K562 (cell line): ENCODE measurements around the gene TARBP1. TPM values are rescaled to one million over a fixed set of nuclear protein-coding genes. Genes with fewer than 3 reads are reported as not detected.
A peak's percentile ranks its signal among the peaks of the same experiment; 100 is the strongest.

ENCODE experiments used
- HOMEZ ChIP-seq: fragments of 250-450 bp; sonication (Bioruptor Pico); IDR thresholded peaks from 2 replicates; pipeline ENCODE4 v1.4.0; 2020; ENCODE audit warnings: mild to moderate bottlenecking, moderate library complexity
- NRF1 ChIP-seq, 2 experiments: fragments of 450-650 bp; IDR thresholded peaks in 1 of 2; conservative IDR thresholded peaks in 1 of 2; 2 replicates each; pipeline ENCODE4 v1.6.1; 2014; ENCODE audit warnings: mild to moderate bottlenecking in 2 of 2
- REST ChIP-seq, 2 experiments: fragments of 450-650 bp; formaldehyde crosslinking in 1 of 2; IDR thresholded peaks; 2 replicates each; pipeline versions ENCODE4 v1.4.0 to v1.6.1; 2014 to 2020; ENCODE audit warnings: mild to moderate bottlenecking in 2 of 2, borderline replicate concordance in 1 of 2, low read depth in 1 of 2
- SAFB2 ChIP-seq: fragments of 200-400 bp; formaldehyde crosslinking; IDR thresholded peaks from 2 replicates; pipeline ENCODE4 v1.6.1; 2018; ENCODE audit warnings: borderline replicate concordance, low read length, low read depth, moderate library complexity; ENCODE audit not compliant: severe bottlenecking
- SMAD3 ChIP-seq: fragments of 450-650 bp; formaldehyde crosslinking; conservative IDR thresholded peaks from 2 replicates; pipeline ENCODE4 v1.4.0; 2020; ENCODE audit warnings: mild to moderate bottlenecking
- TCF7L2 ChIP-seq: fragments of 150-350 bp; IDR thresholded peaks from 2 replicates; pipeline ENCODE4 v1.6.1; 2016; ENCODE audit warnings: low read depth, mild to moderate bottlenecking, low read length, moderate library complexity
- THRA ChIP-seq: fragments of 450-650 bp; IDR thresholded peaks from 2 replicates; pipeline ENCODE4 v1.6.1; 2017; ENCODE audit warnings: mild to moderate bottlenecking, moderate library complexity
- ZC3H8 ChIP-seq: fragments of 450-650 bp; IDR thresholded peaks from 2 replicates; pipeline ENCODE4 v1.6.1; 2017
- ZNF121 ChIP-seq: sonication (generic); formaldehyde crosslinking; conservative IDR thresholded peaks from 2 replicates; pipeline ENCODE4 v1.8.0; 2022; ENCODE audit warnings: missing genetic modification reagents
- ZNF133 ChIP-seq: fragments of 250-450 bp; sonication (Bioruptor Pico); IDR thresholded peaks from 2 replicates; pipeline ENCODE4 v1.4.0; 2020; ENCODE audit warnings: mild to moderate bottlenecking
- ZNF224 ChIP-seq: sonication (generic); formaldehyde crosslinking; IDR thresholded peaks from 2 replicates; pipeline ENCODE4 v1.8.0; 2022; ENCODE audit warnings: mild to moderate bottlenecking, missing genetic modification reagents
- ZNF518B ChIP-seq: fragments of 250-450 bp; sonication (Bioruptor Pico); IDR thresholded peaks from 2 replicates; pipeline ENCODE4 v1.5.0; 2021; ENCODE audit warnings: mild to moderate bottlenecking, moderate library complexity
- ZNF785 ChIP-seq: fragments of 250-450 bp; sonication (Bioruptor Pico); IDR thresholded peaks from 2 replicates; pipeline ENCODE4 v1.4.0; 2020; ENCODE audit warnings: mild to moderate bottlenecking
- polyA plus RNA-seq, 8 experiments: library from polyadenylated mRNA; depleted of rRNA in 4 of 8; stranded (reverse) in 5 of 8; unstranded in 3 of 8; fragments of >200 nt; fragmentation: Nextera tagmentation in 2 of 8; fragmentation: Illumina TruSeq in 1 of 8; extraction: Ambion mirVana in 2 of 8; extraction: Trizol in 1 of 8; gene quantifications; 2 replicates each; pipeline versions ENCODE4 v1.2.1 to v1.2.3, GENCODE V29; 2011 to 2014; ENCODE audit warnings: inconsistent platforms in 1 of 8, missing spikeins in 1 of 8
- total RNA-seq, 7 experiments: library from RNA; depleted of rRNA in 6 of 7; stranded (reverse); fragments of >200 nt in 6 of 7; fragmentation: Illumina TruSeq in 2 of 7; extraction: Trizol in 2 of 7; gene quantifications; 2 replicates each; pipeline versions ENCODE4 v1.2.1 to v1.2.3, GENCODE V29; 2011 to 2021; ENCODE audit warnings: low replicate concordance in 1 of 7

TARBP1 gene
- total and polyA plus RNA-seq, 9 of the 15 experiments (the other 6 are each of a cell fraction or from before 2014, with no cell fraction given), result 8.8 to 48.0 (median 22.9) TPM

DNA sequence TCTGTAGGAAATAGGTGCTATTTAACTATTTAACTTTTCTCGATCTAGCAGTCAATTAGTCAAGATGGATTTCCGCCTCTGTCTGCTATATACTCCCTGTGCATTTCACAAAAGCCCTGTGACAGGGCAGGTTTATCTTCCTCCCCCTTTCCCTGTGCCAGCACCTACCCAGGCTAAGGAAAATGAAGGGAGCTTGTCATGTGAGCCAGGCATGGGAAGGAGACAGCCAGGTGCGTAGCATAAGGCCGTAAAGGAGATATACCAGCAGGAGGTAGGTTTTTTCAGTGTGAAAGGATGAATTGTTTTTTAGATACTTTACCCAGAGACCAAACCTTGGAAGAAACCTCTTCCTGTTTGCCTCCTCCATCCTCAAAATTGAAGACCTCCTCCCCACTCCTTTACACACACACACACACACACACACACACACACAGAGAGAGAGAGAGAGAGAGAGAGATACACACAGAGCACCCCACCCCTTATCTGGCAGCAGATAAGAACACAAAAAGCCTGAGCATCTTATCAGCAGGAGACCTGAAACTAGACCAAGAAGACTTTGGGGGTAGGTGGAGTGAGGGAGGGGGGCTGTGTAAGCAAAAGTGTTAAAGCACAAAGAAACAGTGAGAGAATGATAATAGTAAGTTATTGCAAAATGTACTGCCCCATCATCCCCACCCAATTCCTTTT is 12.0 kb upstream of the TARBP1 start (continued):
- TF ChIP-seq REST (IDR thresholded peaks at IDR 0.05; ENCODE audit: borderline replicate concordance) (no peak), REST (CRISPR knock-in tag; IDR thresholded peaks at IDR 0.05; ENCODE audit: low read depth) (no peak), ZNF224 (CRISPR knock-in tag) (no peak), TCF7L2 (no peak), SAFB2 (no peak), SMAD3 (CRISPR knock-in tag) (peak; percentile 92), ZNF133 (CRISPR knock-in tag) (no peak), NRF1 (conservative IDR thresholded peaks at IDR 0.05 in 1 of 2, IDR thresholded peaks at IDR 0.05 in 1 of 2) (no peak), THRA (no peak), HOMEZ (CRISPR knock-in tag) (0 out of 2 replicates have a peak, but pooled peaks have one; percentile 39), ZNF121 (CRISPR knock-in tag) (no peak), ZNF518B (CRISPR knock-in tag) (no peak), ZNF785 (CRISPR knock-in tag) (no peak), ZC3H8 (no peak)
